Activated CD8-positive, alpha-beta memory T cell treated with anti-CD3 and anti-CD28 coated beads, Interleukin-2, amount 10 ng/mL, durations not matched to agents 7 days and 5 days (primary cell): ENCODE results near the gene P2RX5. TPM values are rescaled to one million over a fixed set of nuclear protein-coding genes. Genes with fewer than 3 reads are reported as not detected.
A peak's percentile ranks its signal among the peaks of the same experiment; 100 is the strongest.

Experiments
- ATAC-seq: fragments of 150-1000 bp; cut with Tn5 transposase; one replicate; pipeline ENCODE4 v1.10.0; 2021; ENCODE audit warnings: moderate library complexity
- CTCF ChIA-PET: fragments of 350-600 bp; sonication (Branson Sonifier 250); formaldehyde crosslinking; loops from one replicate; lab custom pipeline; 2021; ENCODE audit warnings: antibody characterized with exemption; lab: Charles Lee
- DNase-seq: peaks from one replicate; pipeline ENCODE4 v3.0.0-alpha.2; 2020
- H3K27ac Mint-ChIP-seq: one replicate; pipeline ENCODE4 v1.8.0; 2021; ENCODE audit warnings: mild to moderate bottlenecking, mixed read lengths
- H3K27me3 Mint-ChIP-seq: one replicate; pipeline ENCODE4 v1.8.0; 2021; ENCODE audit warnings: mixed read lengths
- H3K36me3 Mint-ChIP-seq: one replicate; pipeline ENCODE4 v1.8.0; 2021; ENCODE audit warnings: mild to moderate bottlenecking, mixed read lengths
- H3K4me1 Mint-ChIP-seq: one replicate; pipeline ENCODE4 v1.8.0; 2021; ENCODE audit warnings: mixed read lengths
- H3K4me3 Mint-ChIP-seq: one replicate; pipeline ENCODE4 v1.8.0; 2021; ENCODE audit warnings: mild to moderate bottlenecking, moderate library complexity, mixed read lengths
- H3K9me3 Mint-ChIP-seq: one replicate; pipeline ENCODE4 v1.8.0; 2022; ENCODE audit warnings: low read depth, mixed read lengths
- total RNA-seq, 2 experiments: library from RNA; stranded (reverse); gene quantifications; one replicate each; pipeline ENCODE4 v1.2.3, GENCODE V29; 2021

Gene P2RX5
- total RNA-seq, 2 experiments from 2014 or later, result 18.1 to 24.6 TPM

DNA sequence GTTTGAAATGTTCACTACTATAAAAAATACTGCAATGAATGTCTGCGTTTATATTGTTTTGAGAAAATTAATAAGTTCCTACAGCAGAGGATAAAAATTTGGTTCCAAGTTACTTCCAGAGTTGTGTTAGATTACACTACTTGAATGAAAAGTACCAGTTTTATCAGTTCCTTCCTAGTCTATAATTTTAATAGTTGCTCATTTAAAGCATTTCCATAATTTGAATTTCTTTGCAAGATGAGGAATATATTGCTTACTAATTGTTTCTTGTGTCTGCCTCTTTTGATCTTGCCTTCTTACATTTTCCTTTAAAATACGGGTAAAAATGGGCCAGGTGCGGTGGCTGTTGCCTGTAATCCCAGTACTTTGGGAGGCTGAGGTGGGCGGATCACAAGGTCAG lies 23.4 kb downstream of the P2RX5 start:
- H3K4me1 Mint-ChIP-seq, result peaks cover 18% of the 10 kb centered on the region
- H3K4me3 Mint-ChIP-seq, result no peak overlapping the region
- ATAC-seq (no peak), DNase-seq (no peak)
- H3K9me3 Mint-ChIP-seq, result no peaks in the 10 kb centered on the region
- peaks cover 6% of the 10 kb centered on the region for H3K36me3 Mint-ChIP-seq
- CTCF ChIA-PET, result no interaction called here
- H3K27me3 Mint-ChIP-seq, result no peaks in the 10 kb centered on the region
- no peak overlapping the region for H3K27ac Mint-ChIP-seq

DNA sequence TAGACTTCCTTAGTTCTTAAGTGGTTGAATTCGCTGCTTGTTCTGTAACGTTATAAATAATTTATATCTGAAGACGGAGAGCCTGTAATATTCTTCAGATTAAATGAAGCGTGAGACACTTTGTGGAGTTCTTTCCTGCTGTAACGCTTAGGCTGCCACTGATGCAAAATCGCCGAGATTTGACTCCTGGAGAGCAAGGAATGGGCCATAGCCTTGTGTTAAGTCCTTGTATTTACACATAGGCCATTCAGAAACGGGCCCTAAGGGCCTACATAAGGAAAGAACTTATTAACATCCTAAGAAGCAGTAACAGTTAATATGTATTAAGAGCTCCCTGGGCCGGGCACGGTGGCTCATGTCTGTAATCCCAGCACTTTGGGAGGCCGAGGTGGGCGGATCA lies 26.4 kb downstream of the P2RX5 start:
- H3K27me3 Mint-ChIP-seq, result no peaks in the 10 kb centered on the region
- H3K27ac Mint-ChIP-seq, result peak overlapping the region; percentile 91
- DNase-seq (no peak), ATAC-seq (no peak)
- peaks cover 24% of the 10 kb centered on the region for H3K4me1 Mint-ChIP-seq
- H3K36me3 Mint-ChIP-seq, result peaks cover 6% of the 10 kb centered on the region
- CTCF ChIA-PET, result interaction anchor here (0.9 kb wide), 1 partner anchor 54 kb away, joined by 3 read pairs; the partner anchor contains the start of gene HASPIN
- peak overlapping the region; percentile 95 for H3K4me3 Mint-ChIP-seq
- H3K9me3 Mint-ChIP-seq, result no peaks in the 10 kb centered on the region

DNA sequence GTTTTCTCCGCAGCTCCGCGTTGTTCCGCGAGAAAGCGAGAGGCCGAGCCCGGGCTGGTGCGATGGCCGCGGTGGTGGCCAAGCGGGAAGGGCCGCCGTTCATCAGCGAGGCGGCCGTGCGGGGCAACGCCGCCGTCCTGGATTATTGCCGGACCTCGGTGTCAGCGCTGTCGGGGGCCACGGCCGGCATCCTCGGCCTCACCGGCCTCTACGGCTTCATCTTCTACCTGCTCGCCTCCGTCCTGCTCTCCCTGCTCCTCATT lies 26.9 kb downstream of the P2RX5 start:
- Mint-ChIP-seq H3K27ac (peak overlapping the region; percentile 91), H3K9me3 (no peaks in the 10 kb centered on the region), H3K27me3 (no peaks in the 10 kb centered on the region), H3K36me3 (peaks cover 6% of the 10 kb centered on the region), H3K4me3 (peak overlapping the region; percentile 95), H3K4me1 (peaks cover 24% of the 10 kb centered on the region)
- no peak for DNase-seq
- no peak for ATAC-seq
- CTCF ChIA-PET, result no interaction called here

DNA sequence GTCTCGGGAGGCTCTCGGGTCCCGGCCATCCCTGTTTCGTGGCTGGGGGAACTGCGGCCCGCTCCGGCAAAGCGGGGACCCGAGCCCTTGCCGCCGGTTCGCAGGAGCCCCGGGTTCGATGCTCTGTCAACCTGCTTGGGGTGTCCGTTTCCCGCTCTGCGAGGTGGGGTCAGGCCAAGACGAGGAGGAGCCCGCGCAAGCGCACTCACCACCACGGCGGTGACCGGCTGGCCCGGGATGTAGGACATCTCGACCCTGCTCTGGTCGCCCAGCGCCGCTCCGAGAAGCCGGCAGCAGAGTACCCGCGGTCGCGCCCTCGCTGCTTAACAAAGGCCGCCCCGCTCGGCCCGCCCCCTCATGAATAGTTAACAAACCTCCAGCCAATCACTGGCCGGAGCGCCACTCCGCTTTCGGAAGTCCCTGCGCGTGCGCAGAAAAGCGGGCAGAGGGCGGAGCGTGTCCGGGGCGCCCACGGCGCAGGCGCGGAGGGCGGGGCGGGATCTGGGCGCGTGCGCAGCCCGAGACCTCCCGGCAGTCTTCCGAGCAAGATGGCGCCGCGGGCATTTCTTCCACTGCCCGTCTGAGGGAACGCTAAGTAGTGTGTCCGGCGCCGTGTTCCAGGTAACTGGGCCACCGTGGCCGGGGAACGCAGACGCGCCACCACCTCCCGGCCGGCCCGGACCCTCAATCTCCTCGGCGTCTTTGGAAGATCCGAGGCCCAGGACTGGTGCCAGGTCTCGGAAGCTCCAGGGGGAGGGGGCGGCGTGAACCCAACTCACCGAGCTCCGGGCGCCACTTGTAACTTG lies 27.5 kb downstream of the P2RX5 start, which contains the start of the genes EMC6 and TAX1BP3:
Gene EMC6 (plus strand): TSS at position 534 of the 806 bp plus-strand sequence. CDS start 335 bp downstream, outside the sequence.
Gene TAX1BP3 (minus strand): TSS at position 300 of the 806 bp plus-strand sequence. CDS start 52 bp downstream, at position 248.
- no peaks in the 10 kb centered on the region for H3K9me3 Mint-ChIP-seq
- H3K4me3 Mint-ChIP-seq, result peak within 1 kb of the TSS; percentile 95
- ATAC-seq, result peak; percentile 96
- CTCF ChIA-PET, result no interaction called here
- peaks cover 6% of the 10 kb centered on the region for H3K36me3 Mint-ChIP-seq
- H3K27ac Mint-ChIP-seq, result peak within 1 kb of the TSS; percentile 91
- peak; percentile 99 for DNase-seq
- no peaks in the 10 kb centered on the region for H3K27me3 Mint-ChIP-seq
- H3K4me1 Mint-ChIP-seq, result peaks cover 24% of the 10 kb centered on the region

DNA sequence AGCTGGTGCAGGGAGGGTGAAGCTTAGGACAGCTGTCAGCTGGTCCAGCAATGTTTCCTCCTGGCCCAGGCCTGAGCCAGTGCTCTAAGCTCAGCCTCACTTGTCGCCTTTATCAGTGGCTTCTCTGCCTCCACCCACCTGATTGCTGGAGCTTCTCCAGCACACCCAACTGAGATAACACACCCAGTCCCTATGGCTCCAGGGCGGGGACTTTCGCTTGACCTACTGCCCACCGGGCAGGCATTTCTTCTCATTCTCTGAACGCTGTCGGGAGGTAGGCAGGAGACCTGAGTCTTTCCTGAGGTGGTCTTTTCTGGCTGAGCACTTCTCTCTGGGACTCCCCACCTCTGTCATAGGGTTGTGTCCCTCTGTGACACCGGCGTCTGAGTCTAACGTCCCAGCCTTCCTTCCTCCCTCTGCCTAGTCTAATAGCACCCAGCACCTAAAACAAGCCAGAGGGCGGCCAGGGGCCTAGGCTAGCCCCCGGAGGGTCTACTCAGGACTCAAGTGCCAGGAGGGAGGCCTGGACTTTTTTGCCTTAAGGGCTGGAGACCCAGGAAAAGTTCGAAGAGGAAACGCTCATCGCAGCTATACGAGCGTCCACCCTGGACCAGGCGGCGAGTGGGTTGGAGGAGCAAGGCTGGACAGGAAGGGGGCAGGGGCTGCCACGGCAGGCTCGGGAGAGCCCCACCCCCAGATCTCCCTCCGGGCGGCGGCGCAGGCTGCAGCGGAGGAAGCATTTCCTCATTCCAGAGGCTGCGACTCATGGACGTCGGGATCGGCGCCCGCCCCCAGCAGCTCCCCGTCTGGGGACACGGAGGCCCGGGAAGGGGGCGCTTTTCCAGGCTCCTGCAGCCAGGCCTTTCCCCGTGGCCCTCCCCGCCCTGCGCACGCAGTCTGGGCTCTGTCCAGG lies 28.3 kb downstream of the P2RX5 start:
- H3K36me3 Mint-ChIP-seq, result peaks cover 6% of the 10 kb centered on the region
- CTCF ChIA-PET, result interaction anchor here (1.2 to 1.5 kb wide), 4 partner anchors 23 to 57 kb away, joined by 3 to 4 read pairs (median 3); no protein-coding TSS in a partner anchor
- H3K4me3 Mint-ChIP-seq, result peak overlapping the region; percentile 95
- H3K4me1 Mint-ChIP-seq, result peaks cover 24% of the 10 kb centered on the region
- DNase-seq (no peak), ATAC-seq (peak; percentile 1)
- peak overlapping the region; percentile 52 for H3K27ac Mint-ChIP-seq
- no peaks in the 10 kb centered on the region for H3K27me3 Mint-ChIP-seq
- H3K9me3 Mint-ChIP-seq, result no peaks in the 10 kb centered on the region

DNA sequence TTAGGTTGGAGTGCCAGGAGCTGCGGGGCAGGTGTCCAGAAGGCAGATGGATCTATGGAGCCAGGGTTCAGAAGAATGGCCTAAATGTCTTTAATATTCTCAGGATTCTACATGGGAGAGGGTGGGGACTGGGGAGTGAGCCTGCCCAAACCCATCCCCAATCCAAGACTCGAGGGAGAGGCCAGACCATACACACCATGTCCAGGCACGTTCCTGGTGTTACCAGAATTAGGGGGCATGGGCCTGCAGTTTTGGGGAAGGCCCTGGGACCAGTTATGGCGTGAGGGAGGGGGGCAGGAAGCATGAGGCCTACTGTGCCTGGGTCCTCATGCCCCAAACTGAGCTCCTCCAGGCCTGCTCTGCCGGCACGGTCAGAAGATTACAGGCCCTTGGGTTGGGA lies 29.4 kb downstream of the P2RX5 start:
- Mint-ChIP-seq H3K9me3 (no peaks in the 10 kb centered on the region), H3K27me3 (no peaks in the 10 kb centered on the region), H3K36me3 (peaks cover under 1% of the 10 kb centered on the region), H3K4me1 (peaks cover 21% of the 10 kb centered on the region), H3K4me3 (no peak overlapping the region), H3K27ac (no peak overlapping the region)
- CTCF ChIA-PET, result interaction anchor here (1.2 to 1.5 kb wide), 5 partner anchors 22 to 72 kb away, joined by 3 to 4 read pairs (median 3); no protein-coding TSS in a partner anchor
- no peak for ATAC-seq
- no peak for DNase-seq

DNA sequence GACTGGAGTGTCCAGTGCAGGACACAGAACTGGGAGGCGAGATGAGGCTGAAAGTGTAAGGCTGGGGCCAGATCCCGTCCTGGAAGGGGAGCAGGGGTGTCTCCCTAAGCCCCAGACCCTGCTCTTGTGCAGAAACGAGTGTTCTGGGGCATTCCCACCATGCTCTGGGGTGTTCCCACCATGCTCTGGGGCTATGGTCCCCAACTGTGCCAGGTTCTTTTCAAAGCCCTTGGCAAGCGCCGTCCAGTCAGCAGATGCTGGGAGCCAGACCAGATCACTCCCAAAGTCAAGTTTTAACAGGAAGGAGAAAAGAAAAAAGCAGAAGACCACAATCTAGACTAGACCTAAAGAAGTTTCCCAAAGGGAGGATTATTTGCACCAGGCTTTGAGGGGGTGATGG lies 30.1 kb downstream of the P2RX5 start:
- H3K27ac Mint-ChIP-seq, result no peak overlapping the region
- CTCF ChIA-PET, result interaction anchor here (1.5 kb wide), 1 partner anchor 73 kb away, joined by 3 read pairs; no protein-coding TSS in a partner anchor
- peaks cover 21% of the 10 kb centered on the region for H3K4me1 Mint-ChIP-seq
- H3K36me3 Mint-ChIP-seq, result no peaks in the 10 kb centered on the region
- no peaks in the 10 kb centered on the region for H3K27me3 Mint-ChIP-seq
- DNase-seq (no peak), ATAC-seq (no peak)
- no peaks in the 10 kb centered on the region for H3K9me3 Mint-ChIP-seq
- H3K4me3 Mint-ChIP-seq, result no peak overlapping the region

DNA sequence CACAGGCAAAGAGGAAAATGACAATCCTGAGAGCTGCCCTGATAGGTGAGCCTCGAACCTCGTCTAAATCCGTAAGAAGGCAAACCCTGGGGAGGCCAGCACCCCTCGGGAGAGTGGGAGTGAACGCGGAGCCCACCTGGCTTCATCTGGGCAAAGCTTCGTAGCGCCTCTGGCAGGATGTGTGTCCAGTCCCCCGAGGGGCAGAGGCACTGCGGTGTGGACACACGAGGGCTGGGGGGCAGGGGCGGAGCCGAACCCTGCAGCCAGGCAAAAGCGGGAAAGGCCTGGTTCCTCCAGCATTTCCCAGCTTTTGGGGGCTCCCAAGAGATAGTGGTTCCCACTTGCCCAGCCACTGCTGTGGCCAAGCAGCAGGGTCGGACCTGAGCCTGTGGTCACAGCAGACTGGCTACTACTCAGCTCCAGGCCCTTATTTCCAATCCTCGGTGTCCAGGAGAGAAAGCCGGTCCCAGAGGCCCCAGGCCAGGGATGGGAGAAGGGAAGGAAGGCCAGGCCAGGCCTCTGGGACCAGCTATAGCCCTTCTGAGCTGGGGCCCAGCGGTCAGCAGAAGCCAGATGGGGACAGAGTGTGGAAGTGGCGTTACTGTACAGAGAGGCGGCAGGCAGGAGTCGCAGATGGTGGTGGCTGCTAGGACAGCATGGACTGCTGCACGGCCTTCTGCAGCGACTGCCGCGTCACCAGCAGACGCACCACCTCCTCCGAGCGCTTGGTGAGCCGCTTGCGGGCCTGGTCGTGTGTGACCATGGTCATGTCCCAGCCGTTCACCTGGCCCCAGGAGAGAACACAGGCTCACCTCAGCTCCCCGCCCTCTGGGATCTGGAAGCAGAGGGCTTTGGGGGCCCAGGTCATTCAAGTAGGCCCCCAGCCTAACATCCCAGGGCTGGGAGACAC lies 32.6 kb downstream of the P2RX5 start:
- no peaks in the 10 kb centered on the region for H3K36me3 Mint-ChIP-seq
- no peak overlapping the region for H3K4me3 Mint-ChIP-seq
- no peak overlapping the region for H3K27ac Mint-ChIP-seq
- no peaks in the 10 kb centered on the region for H3K9me3 Mint-ChIP-seq
- CTCF ChIA-PET, result interaction anchor here (0.7 to 1.9 kb wide), 2 partner anchors 20 to 45 kb away, joined by 3 to 4 read pairs; no protein-coding TSS in a partner anchor
- peaks cover 10% of the 10 kb centered on the region for H3K4me1 Mint-ChIP-seq
- DNase-seq, result no peak
- H3K27me3 Mint-ChIP-seq, result no peaks in the 10 kb centered on the region
- no peak for ATAC-seq

DNA sequence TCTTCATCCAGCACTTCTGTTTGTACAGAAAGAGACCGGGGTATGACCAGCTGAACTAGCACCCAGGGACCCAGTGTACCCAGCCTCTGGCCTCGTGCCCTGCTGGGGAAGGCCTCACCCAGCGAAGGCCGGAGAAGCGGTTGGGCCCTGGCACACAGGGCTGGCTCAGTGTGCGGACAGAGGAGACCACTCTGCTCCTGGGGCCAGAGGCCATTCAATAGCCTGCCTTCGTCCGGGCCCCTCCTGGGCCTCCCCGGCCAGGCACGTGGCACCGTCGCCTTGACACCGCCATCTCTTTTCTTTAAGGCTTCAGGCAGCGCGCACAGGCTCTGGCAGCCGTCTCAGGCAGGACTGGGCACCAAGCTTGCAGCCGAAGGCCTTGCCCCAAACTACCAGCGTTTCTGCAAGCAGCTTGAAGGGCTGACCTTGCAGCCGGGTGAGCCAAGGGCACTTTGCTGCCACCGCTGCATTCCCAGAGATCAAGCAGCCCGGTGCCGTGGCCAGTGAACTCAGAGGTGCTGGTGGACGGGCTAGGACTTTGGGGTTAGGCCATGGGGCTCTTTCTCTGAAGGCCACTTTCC lies 35.6 kb downstream of the P2RX5 start:
- Mint-ChIP-seq H3K27ac (no peak overlapping the region), H3K9me3 (no peaks in the 10 kb centered on the region), H3K27me3 (no peaks in the 10 kb centered on the region), H3K4me3 (no peak overlapping the region), H3K4me1 (no peaks in the 10 kb centered on the region), H3K36me3 (no peaks in the 10 kb centered on the region)
- CTCF ChIA-PET, result no interaction called here
- DNase-seq, result no peak
- ATAC-seq, result no peak

DNA sequence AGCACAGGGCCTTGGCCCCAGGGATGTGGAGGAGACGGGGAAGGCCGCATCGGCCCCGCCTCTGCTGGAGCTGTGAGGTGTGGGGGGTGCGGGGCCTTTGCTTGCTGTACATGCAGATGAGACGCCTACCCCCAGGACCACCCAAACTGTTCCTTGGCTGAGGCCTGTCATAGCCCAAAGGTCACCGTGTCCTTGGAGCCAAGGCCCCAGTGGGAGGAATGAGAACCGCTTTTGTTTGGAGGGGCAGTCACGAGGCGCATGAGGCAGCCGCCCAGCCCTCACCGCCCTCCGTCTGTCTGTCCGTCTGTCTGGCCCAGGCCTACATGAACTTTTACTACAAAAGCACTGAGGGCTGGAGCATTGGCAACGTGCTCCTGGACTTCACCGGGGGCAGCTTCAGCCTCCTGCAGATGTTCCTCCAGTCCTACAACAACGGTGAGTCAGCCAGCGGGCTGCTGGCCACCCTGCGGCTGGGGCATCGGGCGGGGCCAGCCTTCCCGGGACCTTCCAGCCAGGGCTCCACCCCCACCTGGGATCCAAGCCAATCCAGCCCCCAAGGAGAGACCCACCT lies 36.3 kb downstream of the P2RX5 start:
- no peaks in the 10 kb centered on the region for H3K9me3 Mint-ChIP-seq
- no peak for ATAC-seq

DNA sequence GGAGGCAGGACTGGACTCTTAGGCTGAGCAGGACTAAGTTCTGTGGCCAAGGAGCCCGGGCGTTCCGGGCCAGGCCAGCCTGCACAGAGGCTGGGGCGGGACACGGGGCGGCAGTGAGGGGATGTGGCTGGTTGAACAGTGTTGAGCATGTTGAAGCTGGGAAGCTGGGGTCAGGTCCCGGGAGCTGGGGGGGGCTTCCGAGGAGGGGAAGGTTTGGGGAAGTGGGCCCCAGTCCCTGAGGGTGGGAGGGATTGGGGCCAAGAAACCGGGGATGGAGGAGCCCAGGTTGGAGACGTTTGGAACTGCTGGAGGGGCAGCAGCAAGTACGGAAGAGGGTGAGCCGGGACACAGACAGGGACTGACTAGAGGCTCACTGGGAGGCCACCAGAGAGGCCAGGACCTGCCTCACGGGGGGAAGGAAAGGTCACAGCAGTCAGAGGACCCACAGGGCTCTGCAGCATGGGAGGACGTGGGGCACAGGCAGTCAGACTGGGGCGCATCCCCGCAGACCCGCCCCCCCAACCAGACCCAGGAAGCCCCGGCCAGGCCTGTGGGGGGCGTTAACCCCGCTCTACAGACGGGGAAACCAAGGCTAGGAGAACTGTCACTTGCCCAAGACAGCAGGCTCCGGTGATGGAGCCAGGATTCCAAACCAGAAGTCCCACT lies 37.0 kb downstream of the P2RX5 start:
- DNase-seq (no peak), ATAC-seq (no peak)
- H3K27ac Mint-ChIP-seq, result no peak overlapping the region
- no peaks in the 10 kb centered on the region for H3K9me3 Mint-ChIP-seq
- H3K4me1 Mint-ChIP-seq, result no peaks in the 10 kb centered on the region
- no peaks in the 10 kb centered on the region for H3K27me3 Mint-ChIP-seq
- H3K4me3 Mint-ChIP-seq, result no peak overlapping the region
- CTCF ChIA-PET, result interaction anchor here (1.6 kb wide), 1 partner anchor 79 kb away, joined by 4 read pairs; no protein-coding TSS in a partner anchor
- no peaks in the 10 kb centered on the region for H3K36me3 Mint-ChIP-seq

More for the DNA sequence above, 36.3 kb downstream of the P2RX5 start:
- CTCF ChIA-PET, result interaction anchor here (1.6 kb wide), 1 partner anchor 78 kb away, joined by 4 read pairs; no protein-coding TSS in a partner anchor
- Mint-ChIP-seq H3K4me3 (no peak overlapping the region), H3K36me3 (no peaks in the 10 kb centered on the region), H3K27ac (no peak overlapping the region), H3K4me1 (no peaks in the 10 kb centered on the region), H3K27me3 (no peaks in the 10 kb centered on the region)
- DNase-seq, result no peak
